GM21825 (cell line): ENCODE results near the gene GSTA3.
"Not testable (repeated sequence)": the region's sequence is repeated elsewhere in the genome, so short reads cannot be mapped to it uniquely, and the experiment has no call there.

Source experiments
- ATAC-seq: cut with Tn5 transposase; IDR thresholded peaks from one replicate; pipeline ENCODE4 v1.9.1; 2021; ENCODE audit warnings: mild to moderate bottlenecking, moderate library complexity; ENCODE audit not compliant: unreplicated experiment

Gene GSTA3

GRCh38 chr6:52868899-52869298 is 40.6 kb downstream of the GSTA3 start:
- not testable (repeated sequence) for ATAC-seq

- ATAC-seq: no peak
Observed at GRCh38 chr6:52868240-52868639, 41.3 kb downstream of the GSTA3 start.

GRCh38 chr6:52861151-52861550 is 48.3 kb downstream of the GSTA3 start:
- not testable (repeated sequence) for ATAC-seq

- no peak for ATAC-seq
Observed at GRCh38 chr6:52858416-52858815, 51.1 kb downstream of the GSTA3 start.

- not testable (repeated sequence) for ATAC-seq
Observed at GRCh38 chr6:52856137-52856536, 53.4 kb downstream of the GSTA3 start.

- no peak for ATAC-seq
Observed at GRCh38 chr6:52849137-52849536, 60.4 kb downstream of the GSTA3 start.
